ENCODE data around the gene MIEF1.

DNA sequence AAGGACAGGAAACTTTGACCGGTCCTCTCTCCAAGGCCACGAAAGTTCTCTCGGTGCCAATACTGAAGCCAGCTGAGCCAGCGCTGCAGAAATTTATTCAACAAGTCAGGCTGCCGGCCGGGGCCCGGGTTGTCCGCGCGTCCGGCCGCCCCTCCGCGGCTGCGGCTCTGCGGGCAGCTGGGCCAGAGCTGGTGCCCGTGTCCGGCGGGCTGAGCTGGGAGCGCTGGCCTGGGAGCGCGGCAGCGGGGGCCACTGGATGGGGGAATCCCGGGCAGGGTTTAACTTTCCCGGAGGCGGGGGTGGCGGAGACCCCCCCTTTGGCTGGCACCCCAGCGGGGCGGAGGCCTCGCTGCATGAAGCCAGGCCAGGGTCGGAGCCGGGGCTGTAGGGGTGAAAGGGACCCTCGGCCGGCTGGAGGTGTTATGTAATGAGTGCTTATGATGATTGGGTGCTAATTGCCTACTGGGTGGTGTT lies 56.2 kb downstream of the MIEF1 start:
- TF ChIP-seq POLR2AphosphoS5 (IDR thresholded peaks at IDR 0.05): no peak
- TF ChIP-seq, protein P1, sequence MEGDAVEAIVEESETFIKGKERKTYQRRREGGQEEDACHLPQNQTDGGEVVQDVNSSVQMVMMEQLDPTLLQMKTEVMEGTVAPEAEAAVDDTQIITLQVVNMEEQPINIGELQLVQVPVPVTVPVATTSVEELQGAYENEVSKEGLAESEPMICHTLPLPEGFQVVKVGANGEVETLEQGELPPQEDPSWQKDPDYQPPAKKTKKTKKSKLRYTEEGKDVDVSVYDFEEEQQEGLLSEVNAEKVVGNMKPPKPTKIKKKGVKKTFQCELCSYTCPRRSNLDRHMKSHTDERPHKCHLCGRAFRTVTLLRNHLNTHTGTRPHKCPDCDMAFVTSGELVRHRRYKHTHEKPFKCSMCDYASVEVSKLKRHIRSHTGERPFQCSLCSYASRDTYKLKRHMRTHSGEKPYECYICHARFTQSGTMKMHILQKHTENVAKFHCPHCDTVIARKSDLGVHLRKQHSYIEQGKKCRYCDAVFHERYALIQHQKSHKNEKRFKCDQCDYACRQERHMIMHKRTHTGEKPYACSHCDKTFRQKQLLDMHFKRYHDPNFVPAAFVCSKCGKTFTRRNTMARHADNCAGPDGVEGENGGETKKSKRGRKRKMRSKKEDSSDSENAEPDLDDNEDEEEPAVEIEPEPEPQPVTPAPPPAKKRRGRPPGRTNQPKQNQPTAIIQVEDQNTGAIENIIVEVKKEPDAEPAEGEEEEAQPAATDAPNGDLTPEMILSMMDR (IDR thresholded peaks at IDR 0.05): no peak

All from stomach (tissue), 4 donors.